GM21423 (cell line): ENCODE data around the gene CHST2.
A peak's percentile ranks its signal among the peaks of the same experiment; 100 is the strongest.

Experiments used
- ATAC-seq: cut with Tn5 transposase; IDR thresholded peaks from one replicate; pipeline ENCODE4 v1.9.1; 2021; ENCODE audit warnings: mild to moderate bottlenecking, moderate library complexity; ENCODE audit not compliant: unreplicated experiment

The CHST2 gene

GRCh38 chr3:143128227-143128955, 8.8 kb downstream of the CHST2 start:
- no peak for ATAC-seq

GRCh38 chr3:143132246-143132980, 12.8 kb downstream of the CHST2 start:
- ATAC-seq: no peak

- ATAC-seq: no peak
These were observed 14.9 kb downstream of the CHST2 start for GRCh38 chr3:143134471-143134870.

GRCh38 chr3:143135150-143135549, 15.6 kb downstream of the CHST2 start:
- ATAC-seq: no peak

- no peak for ATAC-seq
These were observed 18.0 kb downstream of the CHST2 start for GRCh38 chr3:143137435-143138036.

GRCh38 chr3:143138953-143139352, 19.4 kb downstream of the CHST2 start:
- ATAC-seq: no peak

- ATAC-seq: no peak
These were observed 20.2 kb downstream of the CHST2 start for GRCh38 chr3:143139762-143140161.

- no peak for ATAC-seq
These were observed 21.0 kb downstream of the CHST2 start for GRCh38 chr3:143140550-143140949.

- no peak for ATAC-seq
These were observed 22.8 kb downstream of the CHST2 start for GRCh38 chr3:143142354-143142753.

- no peak for ATAC-seq
These were observed 26.3 kb downstream of the CHST2 start for GRCh38 chr3:143145906-143146305.

GRCh38 chr3:143146486-143147274, 27.1 kb downstream of the CHST2 start:
- ATAC-seq: no peak

- no peak for ATAC-seq
These were observed 28.1 kb downstream of the CHST2 start for GRCh38 chr3:143147707-143148106.

GRCh38 chr3:143150071-143150470, 30.5 kb downstream of the CHST2 start:
- ATAC-seq: no peak

GRCh38 chr3:143151004-143151731, 31.6 kb downstream of the CHST2 start:
- no peak for ATAC-seq

- peak; percentile 44 for ATAC-seq
These were observed 32.5 kb downstream of the CHST2 start for GRCh38 chr3:143152043-143152442.

GRCh38 chr3:143155756-143156155, 36.2 kb downstream of the CHST2 start:
- no peak for ATAC-seq

GRCh38 chr3:143158014-143158988, 38.7 kb downstream of the CHST2 start:
- peak; percentile 82 for ATAC-seq

- ATAC-seq: no peak
These were observed 40.9 kb downstream of the CHST2 start for GRCh38 chr3:143160437-143160836.

GRCh38 chr3:143163562-143164100, 44.1 kb downstream of the CHST2 start:
- no peak for ATAC-seq
